ENCODE results near the gene SYT15B. TPM values are rescaled to one million over a fixed set of nuclear protein-coding genes. Genes with fewer than 3 reads are reported as not detected.
"Not testable (repeated sequence)": the region's sequence is repeated elsewhere in the genome, so short reads cannot be mapped to it uniquely, and the experiment has no call there.

The SYT15B gene
- total RNA-seq, 4 donors from 2014 or later = 0.94 to 4.1 TPM; not detected in 2

DNA sequence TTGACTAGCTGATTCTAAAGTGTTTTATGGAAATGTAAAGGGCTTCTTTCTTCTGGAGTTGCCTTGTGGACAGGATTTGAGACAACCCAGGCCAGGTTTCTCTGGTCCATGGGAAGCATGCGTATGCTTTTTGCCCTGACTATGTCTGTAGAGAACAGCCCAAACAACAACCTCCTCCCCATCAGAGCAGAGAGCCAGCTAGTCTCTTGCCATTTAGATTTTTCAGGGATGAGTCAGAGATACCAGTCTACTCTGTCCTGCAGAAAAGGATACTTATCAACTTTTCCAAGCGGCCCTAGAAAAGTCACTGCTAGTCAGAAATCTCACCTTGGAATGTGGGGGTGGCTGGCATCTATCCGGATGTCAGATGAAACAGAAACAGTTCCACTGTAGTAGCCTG is 11.6 kb downstream of the SYT15B start:
- not testable (repeated sequence) for H3K36me3 ChIP-seq, DNase-seq, H3K27me3 ChIP-seq, H3K4me3 ChIP-seq, H3K27ac ChIP-seq, H3K9me3 ChIP-seq, H3K4me1 ChIP-seq

DNA sequence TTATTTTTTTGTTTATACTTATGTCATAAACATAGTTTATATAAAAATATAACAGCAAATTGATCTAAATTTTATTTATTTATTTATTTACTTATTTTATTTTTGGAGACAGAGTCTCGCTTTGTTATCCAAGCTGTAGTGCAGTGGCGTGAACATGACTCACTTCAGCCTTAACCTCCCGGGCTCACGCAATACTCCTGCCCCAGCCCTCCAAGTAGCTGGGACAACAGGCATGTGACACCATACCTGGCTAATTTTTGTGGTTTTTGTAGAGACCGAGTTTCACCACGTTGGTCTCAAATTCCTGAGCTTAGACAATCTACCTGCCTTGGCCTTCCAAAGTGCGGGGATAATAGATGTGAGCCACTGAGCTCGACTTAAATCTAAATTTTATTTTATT is 13.0 kb downstream of the SYT15B start:
- not testable (repeated sequence) for H3K4me1 ChIP-seq, H3K36me3 ChIP-seq, DNase-seq, H3K4me3 ChIP-seq, H3K27me3 ChIP-seq, H3K9me3 ChIP-seq, H3K27ac ChIP-seq

DNA sequence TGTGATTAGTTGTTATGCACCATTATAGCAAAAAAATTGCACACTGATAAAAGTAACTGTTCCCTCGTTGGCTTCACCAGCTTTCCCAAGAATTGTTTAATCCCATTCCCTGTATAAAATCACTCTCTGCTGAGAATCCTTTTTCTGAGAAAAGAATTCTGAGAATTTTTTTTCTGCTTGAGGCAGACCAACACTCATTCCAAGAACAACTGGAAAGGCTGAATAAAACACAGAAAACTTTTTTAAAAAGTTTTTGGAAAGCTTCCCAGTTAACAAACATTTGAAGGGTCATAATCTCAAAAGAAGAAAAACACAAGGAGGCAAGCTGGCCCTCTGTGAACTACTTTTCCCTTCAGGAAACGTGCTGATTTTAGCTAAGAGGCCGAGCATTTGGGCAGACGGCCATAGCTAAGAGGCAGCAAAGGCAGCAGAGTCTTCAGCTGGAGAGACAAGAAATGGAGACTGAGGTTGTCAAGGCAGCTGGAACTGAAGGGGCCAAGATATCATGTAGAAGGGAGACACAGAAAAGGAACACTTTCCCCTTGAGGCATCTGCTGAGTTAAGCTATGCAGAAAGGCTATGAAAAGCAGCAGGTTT is 16.5 kb downstream of the SYT15B start:
- not testable (repeated sequence) for H3K27me3 ChIP-seq, H3K4me3 ChIP-seq, DNase-seq, H3K36me3 ChIP-seq, H3K4me1 ChIP-seq, H3K9me3 ChIP-seq, H3K27ac ChIP-seq

DNA sequence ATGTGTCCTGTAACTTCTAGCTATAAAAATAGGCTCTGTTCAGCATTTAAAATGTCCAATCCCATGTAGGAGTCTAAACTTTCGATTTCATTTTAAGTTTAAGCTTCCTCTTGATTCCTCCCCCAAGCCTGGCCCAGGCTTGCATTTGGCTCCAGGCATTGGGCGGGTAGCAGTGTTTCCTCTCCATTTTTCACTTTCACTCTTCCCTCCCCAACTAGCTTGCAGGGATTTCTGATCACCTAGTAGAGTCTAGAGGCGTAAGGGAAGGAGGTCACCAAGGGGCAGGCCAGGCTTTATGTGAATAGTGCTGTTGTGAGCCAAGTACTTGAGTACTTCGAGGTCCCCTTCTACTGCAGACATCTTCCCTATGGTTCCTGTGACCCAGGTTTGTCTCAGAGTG is 18.5 kb downstream of the SYT15B start:
- H3K36me3 ChIP-seq, H3K9me3 ChIP-seq, H3K27ac ChIP-seq, H3K4me1 ChIP-seq, DNase-seq, H3K27me3 ChIP-seq, H3K4me3 ChIP-seq: not testable (repeated sequence)

DNA sequence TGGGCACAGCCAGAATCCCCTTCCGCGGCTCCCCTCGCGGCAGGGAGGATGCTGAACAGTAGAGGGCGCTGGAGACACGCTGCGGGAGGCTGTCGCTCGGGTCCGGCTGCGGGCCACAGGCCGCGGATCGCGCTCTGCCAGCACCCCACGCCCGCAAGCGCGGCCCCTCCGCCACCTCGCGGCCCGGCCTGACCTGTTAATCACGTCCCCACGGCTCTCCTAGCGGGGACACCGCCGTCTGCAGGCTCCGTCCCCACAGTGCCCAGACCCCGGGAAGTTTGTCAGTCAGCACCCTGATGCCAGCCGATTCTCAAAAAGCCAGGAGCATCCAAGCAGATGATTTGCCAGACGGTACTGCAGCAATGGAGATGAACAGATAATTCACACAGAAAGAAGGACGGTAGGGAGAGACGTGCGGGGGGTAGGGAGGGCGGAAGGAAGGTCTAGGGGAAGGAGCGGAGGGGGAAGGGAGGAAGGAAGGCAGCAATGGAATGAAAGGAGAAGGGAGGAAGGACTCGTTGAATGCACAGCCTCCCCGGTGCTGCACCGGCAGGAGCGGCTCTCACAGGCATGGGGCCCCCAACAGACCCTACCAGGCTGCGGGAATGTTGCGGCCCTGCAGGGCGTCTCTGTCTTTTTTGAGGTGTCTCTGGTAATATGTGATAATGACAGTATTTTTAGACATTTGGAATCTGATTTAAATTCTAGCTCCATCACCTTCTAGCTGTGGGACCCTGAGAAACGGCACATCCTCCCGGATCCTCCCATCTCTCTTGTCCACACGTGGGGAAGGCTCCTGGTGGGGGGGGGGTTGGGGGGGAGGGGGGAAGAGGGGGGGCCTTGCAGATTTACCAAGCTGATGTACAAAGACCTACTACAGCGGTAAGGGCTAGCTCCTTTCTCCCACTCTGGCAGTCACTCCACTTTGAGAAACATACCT is 19.5 kb downstream of the SYT15B start:
- peak overlapping the region in 2 of 4 donors; percentile 30 to 46 for H3K4me3 ChIP-seq
- not testable (repeated sequence) for H3K36me3 ChIP-seq, H3K27me3 ChIP-seq, H3K9me3 ChIP-seq, H3K4me1 ChIP-seq, H3K27ac ChIP-seq
- peak in 1 of 3 donors; percentile 47 for DNase-seq
- TF ChIP-seq, protein P1, sequence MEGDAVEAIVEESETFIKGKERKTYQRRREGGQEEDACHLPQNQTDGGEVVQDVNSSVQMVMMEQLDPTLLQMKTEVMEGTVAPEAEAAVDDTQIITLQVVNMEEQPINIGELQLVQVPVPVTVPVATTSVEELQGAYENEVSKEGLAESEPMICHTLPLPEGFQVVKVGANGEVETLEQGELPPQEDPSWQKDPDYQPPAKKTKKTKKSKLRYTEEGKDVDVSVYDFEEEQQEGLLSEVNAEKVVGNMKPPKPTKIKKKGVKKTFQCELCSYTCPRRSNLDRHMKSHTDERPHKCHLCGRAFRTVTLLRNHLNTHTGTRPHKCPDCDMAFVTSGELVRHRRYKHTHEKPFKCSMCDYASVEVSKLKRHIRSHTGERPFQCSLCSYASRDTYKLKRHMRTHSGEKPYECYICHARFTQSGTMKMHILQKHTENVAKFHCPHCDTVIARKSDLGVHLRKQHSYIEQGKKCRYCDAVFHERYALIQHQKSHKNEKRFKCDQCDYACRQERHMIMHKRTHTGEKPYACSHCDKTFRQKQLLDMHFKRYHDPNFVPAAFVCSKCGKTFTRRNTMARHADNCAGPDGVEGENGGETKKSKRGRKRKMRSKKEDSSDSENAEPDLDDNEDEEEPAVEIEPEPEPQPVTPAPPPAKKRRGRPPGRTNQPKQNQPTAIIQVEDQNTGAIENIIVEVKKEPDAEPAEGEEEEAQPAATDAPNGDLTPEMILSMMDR (IDR thresholded peaks at IDR 0.05) = peak in 1 of 6 experiments; percentile 5

DNA sequence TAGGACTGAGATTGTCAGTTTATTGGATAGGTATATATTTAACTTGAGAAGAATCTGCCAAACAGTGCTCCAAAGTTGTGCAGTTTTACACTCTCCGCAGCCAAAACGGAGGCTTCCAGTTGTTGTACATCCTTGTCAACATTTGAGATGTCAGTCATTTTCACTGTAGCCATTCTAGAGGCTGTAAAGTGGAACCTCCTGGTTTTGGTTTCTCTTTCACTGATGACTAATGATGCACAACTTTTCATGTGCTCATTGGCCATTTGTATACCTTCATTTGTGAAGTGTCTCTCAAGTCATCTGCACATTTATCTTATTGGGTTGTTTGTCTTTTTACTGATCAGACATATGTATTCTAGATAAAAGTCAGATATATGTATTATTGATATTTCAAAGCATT is 22.5 kb downstream of the SYT15B start:
- H3K9me3 ChIP-seq, DNase-seq, H3K4me1 ChIP-seq, H3K27me3 ChIP-seq, H3K4me3 ChIP-seq, H3K36me3 ChIP-seq, H3K27ac ChIP-seq: not testable (repeated sequence)

DNA sequence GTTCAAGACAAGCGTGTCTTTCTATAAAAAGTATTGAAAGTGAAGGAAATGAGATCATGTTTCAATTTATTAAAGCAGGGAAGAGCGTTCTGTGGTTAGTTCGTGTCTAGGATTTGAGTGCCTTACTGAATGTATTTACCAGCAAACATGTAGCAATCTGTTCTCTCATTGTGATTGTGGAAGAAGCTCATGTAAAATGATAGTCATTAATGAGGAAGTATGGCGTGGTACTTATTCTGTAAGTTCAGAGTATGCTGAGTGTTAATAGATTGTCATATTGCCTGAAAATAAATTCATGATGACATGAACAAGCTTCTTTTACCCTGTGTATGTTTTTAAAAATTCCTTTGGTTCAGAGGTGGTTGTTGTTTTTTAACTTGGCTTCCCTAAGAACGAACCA is 32.5 kb downstream of the SYT15B start:
- H3K9me3 ChIP-seq, H3K4me3 ChIP-seq, DNase-seq, H3K4me1 ChIP-seq, H3K27me3 ChIP-seq, H3K27ac ChIP-seq, H3K36me3 ChIP-seq: not testable (repeated sequence)

DNA sequence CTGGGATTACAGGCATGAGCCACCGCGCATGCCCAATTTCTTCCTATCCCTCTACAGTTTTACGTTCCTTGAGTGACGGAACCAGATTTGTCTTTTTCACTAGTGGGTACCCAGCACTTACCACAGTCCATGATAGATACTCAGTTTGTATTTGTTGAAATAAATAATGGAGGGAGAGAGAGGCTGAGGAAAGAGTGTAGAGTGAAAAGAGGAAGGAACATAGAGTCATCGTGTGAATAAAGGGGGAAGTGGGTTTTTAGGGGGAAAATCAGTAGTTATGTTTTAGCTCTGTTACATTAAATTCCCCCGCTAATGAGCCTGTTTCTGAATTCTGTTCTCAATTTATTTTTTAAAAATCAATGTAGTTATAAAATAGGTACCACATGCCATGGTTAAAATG is 37.7 kb downstream of the SYT15B start:
- not testable (repeated sequence) for H3K4me1 ChIP-seq, H3K27ac ChIP-seq, H3K4me3 ChIP-seq, H3K27me3 ChIP-seq, DNase-seq, H3K36me3 ChIP-seq, H3K9me3 ChIP-seq

DNA sequence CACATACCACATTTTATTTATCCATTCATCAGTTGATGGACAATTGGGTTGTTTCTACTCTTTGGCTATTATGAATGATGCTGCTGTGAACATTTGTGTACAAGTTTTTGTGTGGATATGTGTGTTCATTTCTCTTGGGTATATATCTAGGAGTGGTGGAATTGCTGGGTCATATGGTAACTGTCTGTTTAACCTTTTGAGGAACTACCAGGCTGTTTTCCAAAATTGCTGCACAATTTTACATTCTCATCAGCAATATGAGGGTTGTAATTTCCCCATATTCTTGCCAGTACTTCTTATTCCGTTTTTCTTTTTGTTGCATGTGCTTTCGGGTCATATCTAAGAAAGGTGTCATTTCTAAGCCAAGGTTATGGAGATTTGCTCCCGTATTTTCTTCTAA is 38.3 kb downstream of the SYT15B start:
- not testable (repeated sequence) for DNase-seq, H3K27me3 ChIP-seq

DNA sequence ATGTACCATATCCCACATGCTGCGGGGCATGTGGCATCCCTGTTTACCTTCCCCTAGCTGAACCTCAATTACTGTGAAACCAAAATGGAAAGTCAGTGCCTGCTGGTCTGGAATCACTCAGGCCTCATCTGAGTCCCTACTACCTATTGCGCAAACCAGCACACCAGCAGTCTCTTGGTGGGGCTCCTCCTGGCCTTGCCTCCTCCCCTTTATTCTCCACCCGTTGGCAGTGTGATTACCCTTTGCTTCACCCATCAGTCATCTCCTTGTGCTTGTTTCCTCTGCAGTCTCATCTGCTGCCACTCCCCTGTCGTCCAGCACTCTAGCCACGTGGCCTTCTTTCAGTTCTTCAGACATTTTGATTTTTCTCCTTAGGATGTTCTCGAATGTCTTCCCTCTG is 39.3 kb downstream of the SYT15B start:
- H3K36me3 ChIP-seq, H3K9me3 ChIP-seq, H3K27me3 ChIP-seq, DNase-seq, H3K4me3 ChIP-seq, H3K27ac ChIP-seq, H3K4me1 ChIP-seq: not testable (repeated sequence)

More for the DNA sequence above, 38.3 kb downstream of the SYT15B start:
- not testable (repeated sequence) for H3K4me1 ChIP-seq, H3K4me3 ChIP-seq, H3K9me3 ChIP-seq, H3K36me3 ChIP-seq, H3K27ac ChIP-seq

DNA sequence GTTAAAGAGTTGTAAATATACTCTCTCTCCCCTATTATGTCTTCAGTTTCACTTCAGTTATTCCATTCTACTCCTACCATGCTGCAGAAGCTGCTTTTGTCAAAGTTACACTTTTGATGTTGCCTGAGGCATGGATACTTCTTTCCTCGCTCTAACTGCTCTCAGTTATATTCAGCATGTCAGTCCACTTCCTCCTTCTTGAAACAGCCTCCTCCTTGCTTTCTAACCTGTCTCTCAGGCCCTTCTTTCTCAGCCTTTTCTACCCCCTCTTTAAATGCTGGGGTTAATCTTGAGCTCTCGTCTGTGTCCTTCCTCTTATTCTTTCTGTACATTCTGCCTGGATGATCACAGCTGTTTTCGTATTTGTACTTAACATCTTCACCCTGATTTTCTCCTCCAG is 40.0 kb downstream of the SYT15B start:
- H3K36me3 ChIP-seq, H3K27ac ChIP-seq, H3K27me3 ChIP-seq, DNase-seq, H3K4me3 ChIP-seq, H3K9me3 ChIP-seq, H3K4me1 ChIP-seq: not testable (repeated sequence)

DNA sequence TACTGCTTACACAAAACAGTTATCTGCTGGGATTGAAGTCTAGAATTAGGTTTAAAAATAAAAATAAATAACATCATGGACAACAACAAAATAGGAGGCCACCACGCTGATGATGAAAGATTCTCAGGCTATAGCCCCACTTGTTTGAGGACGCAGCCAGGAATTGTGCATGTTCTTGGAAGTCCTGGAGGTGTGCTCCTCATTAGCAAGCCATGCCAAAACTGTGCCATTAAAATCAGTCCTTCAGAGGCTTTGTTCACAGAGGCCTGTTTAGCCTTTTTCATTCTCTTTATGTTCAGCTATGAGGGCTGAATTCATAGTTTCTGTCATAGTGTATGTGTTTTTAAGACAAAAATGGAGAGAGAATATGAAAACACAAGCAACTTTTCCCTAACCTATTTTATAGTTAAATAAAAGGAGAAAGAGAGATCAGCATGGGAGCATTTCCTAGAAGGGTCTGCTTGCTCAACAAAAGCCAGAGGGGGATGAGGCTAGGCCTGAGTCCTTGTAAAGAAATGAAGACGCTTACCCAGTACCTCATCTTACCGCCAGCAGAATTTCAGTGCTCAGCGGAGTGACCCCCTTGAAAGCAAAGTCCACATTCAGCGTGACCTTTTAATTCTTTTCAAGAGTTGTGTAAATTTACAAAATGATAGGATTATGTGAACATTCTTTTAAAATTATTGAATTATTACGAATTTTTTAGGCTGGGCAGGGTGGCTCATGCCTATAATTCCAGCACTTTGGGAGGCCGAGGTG is 46.2 kb downstream of the SYT15B start:
- not testable (repeated sequence) for H3K4me3 ChIP-seq, DNase-seq, H3K36me3 ChIP-seq, H3K4me1 ChIP-seq, H3K27me3 ChIP-seq, H3K27ac ChIP-seq, H3K9me3 ChIP-seq
